Sigmoid colon (tissue), 7 donors: ENCODE data around the gene SMIM38. TPM values are rescaled to one million over a fixed set of nuclear protein-coding genes. Genes with fewer than 3 reads are reported as not detected.

Source experiments
- DNase-seq: peaks from one replicate; pipeline ENCODE4 v3.0.0-alpha.2; 2019
- H3K27ac ChIP-seq, 4 donors: fragments of 200-600 bp; sonication (generic); one replicate each; pipeline ENCODE4 v1.5.1; 2016 to 2019; ENCODE audit warnings: mild to moderate bottlenecking in 1 of 4
- H3K27me3 ChIP-seq, 3 donors: fragments of 200-600 bp; sonication (generic); one replicate each; pipeline ENCODE4 v1.5.1; 2019; ENCODE audit warnings: mild to moderate bottlenecking in 1 of 3
- H3K36me3 ChIP-seq, 4 donors: fragments of 200-600 bp; sonication (generic); one replicate each; pipeline ENCODE4 v1.5.1; 2016 to 2019
- H3K4me1 ChIP-seq, 4 donors: fragments of 200-600 bp; sonication (generic); one replicate each; pipeline ENCODE4 v1.5.1; 2017 to 2019
- H3K4me3 ChIP-seq, 4 donors: fragments of 200-600 bp; sonication (generic); one replicate each; pipeline ENCODE4 v1.5.1; 2017 to 2019; ENCODE audit warnings: mild to moderate bottlenecking in 2 of 4, moderate library complexity in 1 of 4
- H3K9me3 ChIP-seq, 4 donors: fragments of 200-600 bp in 3 of 4; sonication (generic) in 3 of 4; one replicate each; pipeline versions ENCODE4 v1.5.1 to v1.6.1; 2013 to 2019
- EP300 ChIP-seq, 4 donors: sonication (generic); formaldehyde crosslinking; IDR thresholded peaks; one replicate each; pipeline ENCODE4 v1.6.1; 2017; ENCODE audit warnings: antibody characterized with exemption in 4 of 4
- POLR2A ChIP-seq, 2 donors: fragments of 450-650 bp; IDR thresholded peaks; one replicate each; pipeline ENCODE4 v1.6.1; 2016; ENCODE audit warnings: antibody characterized with exemption in 2 of 2, mild to moderate bottlenecking in 2 of 2, moderate library complexity in 2 of 2
- POLR2AphosphoS5 ChIP-seq, 4 donors: sonication (generic); formaldehyde crosslinking; IDR thresholded peaks; one replicate each; pipeline ENCODE4 v1.6.1; 2017; ENCODE audit warnings: antibody characterized with exemption in 4 of 4
- WGBS, 2 donors: extraction: QIAGEN DNeasy Blood & Tissue Kit; methylation state at CpG; one replicate each; pipeline ENCODE4 v1.1.7; 2013; 5-methylcytosine and 5-hydroxymethylcytosine counted together
- intact Hi-C: fragments of 100-400 bp; cut with DNase I; formaldehyde crosslinking; loops from one replicate; pipeline ENCODE4 v1.15.1; 2023
- polyA plus RNA-seq, 3 donors: library from polyadenylated mRNA; stranded (reverse); fragments of 200-250 nt; gene quantifications; one replicate each; pipeline ENCODE4 v1.2.3, GENCODE V29; 2013
- total RNA-seq, 4 donors: library from RNA; depleted of rRNA; stranded (reverse); fragments of >200 nt; gene quantifications; one replicate each; pipeline ENCODE4 v1.1.0, GENCODE V29; 2016
- TF ChIP-seq, protein P1 (sequence below), 4 experiments: fragments of 450-650 bp in 3 of 4; fragments of 200-600 bp in 1 of 4; IDR thresholded peaks; one replicate each; pipeline ENCODE4 v1.5.1; 2016 to 2019; ENCODE audit warnings: antibody characterized with exemption in 4 of 4, mild to moderate bottlenecking in 3 of 4, moderate library complexity in 2 of 4
- donor health status: healthy with polysubstance abuse.
- donor health status: Bipolar disorder and iron deficiency.
- donor health status: healthy.

SMIM38 gene
- total and polyA plus RNA-seq, 7 donors, result 0.19 to 5.4 (median 1.8) TPM; not detected in 2

DNA sequence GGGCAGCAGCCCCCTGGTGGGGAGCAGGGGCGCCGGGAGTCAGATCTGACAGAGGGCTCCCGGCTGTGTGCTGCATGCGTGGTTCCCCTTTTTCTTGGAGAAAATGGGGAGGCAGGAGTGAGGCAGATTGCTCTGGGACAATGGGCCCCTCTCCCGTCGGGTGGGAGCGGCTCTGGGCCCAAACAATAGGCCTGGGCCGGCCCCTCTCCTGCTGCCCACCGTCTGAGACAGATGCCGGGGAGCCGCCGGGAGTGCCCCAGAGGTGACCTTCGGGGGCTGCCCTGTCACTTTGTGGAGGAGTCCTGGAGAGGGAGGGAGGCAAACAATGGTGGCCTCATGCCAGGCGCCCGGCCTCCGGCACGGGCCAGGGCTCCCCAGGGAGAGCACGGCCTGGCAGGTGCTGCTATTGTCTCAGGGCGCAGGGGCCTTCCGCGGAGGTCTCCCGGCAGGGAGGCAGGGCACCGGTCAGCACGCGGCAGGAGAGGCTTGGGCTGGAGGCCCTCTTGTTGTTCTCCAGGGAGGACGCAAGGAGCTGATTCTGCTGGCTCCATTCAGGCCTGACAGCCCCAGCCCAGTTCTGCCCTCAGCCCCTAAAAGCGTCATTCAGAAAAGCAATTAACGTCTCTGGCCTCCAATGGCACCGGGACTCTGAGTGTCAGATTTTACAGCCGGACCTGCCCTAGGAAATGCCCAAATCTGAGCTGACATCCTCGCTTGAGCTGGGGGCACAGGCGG, 44.8 kb downstream of the SMIM38 start:
- intact Hi-C loops, result no loop called here
- Histone ChIP-seq H3K4me3 (no peak overlapping the region), H3K9me3 (no peaks in the 10 kb centered on the region), H3K27me3 (peaks cover 0 to 7% (median 0%) of the 10 kb centered on the region in 3 donors), H3K27ac (no peak overlapping the region), H3K4me1 (no peaks in the 10 kb centered on the region), H3K36me3 (no peaks in the 10 kb centered on the region)
- TF ChIP-seq POLR2AphosphoS5 (IDR thresholded peaks at IDR 0.05) (no peak), POLR2A (IDR thresholded peaks at IDR 0.05) (no peak), EP300 (IDR thresholded peaks at IDR 0.05) (no peak)
- TF ChIP-seq, protein P1, sequence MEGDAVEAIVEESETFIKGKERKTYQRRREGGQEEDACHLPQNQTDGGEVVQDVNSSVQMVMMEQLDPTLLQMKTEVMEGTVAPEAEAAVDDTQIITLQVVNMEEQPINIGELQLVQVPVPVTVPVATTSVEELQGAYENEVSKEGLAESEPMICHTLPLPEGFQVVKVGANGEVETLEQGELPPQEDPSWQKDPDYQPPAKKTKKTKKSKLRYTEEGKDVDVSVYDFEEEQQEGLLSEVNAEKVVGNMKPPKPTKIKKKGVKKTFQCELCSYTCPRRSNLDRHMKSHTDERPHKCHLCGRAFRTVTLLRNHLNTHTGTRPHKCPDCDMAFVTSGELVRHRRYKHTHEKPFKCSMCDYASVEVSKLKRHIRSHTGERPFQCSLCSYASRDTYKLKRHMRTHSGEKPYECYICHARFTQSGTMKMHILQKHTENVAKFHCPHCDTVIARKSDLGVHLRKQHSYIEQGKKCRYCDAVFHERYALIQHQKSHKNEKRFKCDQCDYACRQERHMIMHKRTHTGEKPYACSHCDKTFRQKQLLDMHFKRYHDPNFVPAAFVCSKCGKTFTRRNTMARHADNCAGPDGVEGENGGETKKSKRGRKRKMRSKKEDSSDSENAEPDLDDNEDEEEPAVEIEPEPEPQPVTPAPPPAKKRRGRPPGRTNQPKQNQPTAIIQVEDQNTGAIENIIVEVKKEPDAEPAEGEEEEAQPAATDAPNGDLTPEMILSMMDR (IDR thresholded peaks at IDR 0.05), result no peak
- DNase-seq, result peak; percentile 50
- 54 to 74% methylated on average over 32 of the region's 32 CpGs for WGBS, 2 donors

- Histone ChIP-seq H3K27me3 (peaks cover 0 to 7% (median 0%) of the 10 kb centered on the region in 3 donors), H3K36me3 (no peaks in the 10 kb centered on the region), H3K9me3 (no peaks in the 10 kb centered on the region), H3K4me3 (no peak overlapping the region), H3K4me1 (no peaks in the 10 kb centered on the region), H3K27ac (no peak overlapping the region)
- WGBS, 2 donors, result 94 to 95% methylated on average over 4 of the region's 4 CpGs
- intact Hi-C loops, result no loop called here
- DNase-seq, result no peak
- TF ChIP-seq, protein P1 (IDR thresholded peaks at IDR 0.05), result no peak
- TF ChIP-seq POLR2AphosphoS5 (IDR thresholded peaks at IDR 0.05) (no peak), EP300 (IDR thresholded peaks at IDR 0.05) (no peak), POLR2A (IDR thresholded peaks at IDR 0.05) (no peak)
Measured at GRCh38 chr11:69201066-69201365, 45.3 kb downstream of the SMIM38 start.

GRCh38 chr11:69201764-69202370, 46.1 kb downstream of the SMIM38 start:
- Histone ChIP-seq H3K4me1 (no peaks in the 10 kb centered on the region), H3K4me3 (no peak overlapping the region), H3K27me3 (peaks cover 0 to 7% (median 0%) of the 10 kb centered on the region in 3 donors), H3K9me3 (no peaks in the 10 kb centered on the region), H3K36me3 (no peaks in the 10 kb centered on the region), H3K27ac (no peak overlapping the region)
- 94 to 95% methylated on average over 7 of the region's 7 CpGs for WGBS, 2 donors
- DNase-seq, result peak; percentile 24
- TF ChIP-seq POLR2AphosphoS5 (IDR thresholded peaks at IDR 0.05) (no peak), POLR2A (IDR thresholded peaks at IDR 0.05) (no peak), EP300 (IDR thresholded peaks at IDR 0.05) (no peak)
- TF ChIP-seq, protein P1 (IDR thresholded peaks at IDR 0.05), result no peak
- intact Hi-C loops, result no loop called here

DNA sequence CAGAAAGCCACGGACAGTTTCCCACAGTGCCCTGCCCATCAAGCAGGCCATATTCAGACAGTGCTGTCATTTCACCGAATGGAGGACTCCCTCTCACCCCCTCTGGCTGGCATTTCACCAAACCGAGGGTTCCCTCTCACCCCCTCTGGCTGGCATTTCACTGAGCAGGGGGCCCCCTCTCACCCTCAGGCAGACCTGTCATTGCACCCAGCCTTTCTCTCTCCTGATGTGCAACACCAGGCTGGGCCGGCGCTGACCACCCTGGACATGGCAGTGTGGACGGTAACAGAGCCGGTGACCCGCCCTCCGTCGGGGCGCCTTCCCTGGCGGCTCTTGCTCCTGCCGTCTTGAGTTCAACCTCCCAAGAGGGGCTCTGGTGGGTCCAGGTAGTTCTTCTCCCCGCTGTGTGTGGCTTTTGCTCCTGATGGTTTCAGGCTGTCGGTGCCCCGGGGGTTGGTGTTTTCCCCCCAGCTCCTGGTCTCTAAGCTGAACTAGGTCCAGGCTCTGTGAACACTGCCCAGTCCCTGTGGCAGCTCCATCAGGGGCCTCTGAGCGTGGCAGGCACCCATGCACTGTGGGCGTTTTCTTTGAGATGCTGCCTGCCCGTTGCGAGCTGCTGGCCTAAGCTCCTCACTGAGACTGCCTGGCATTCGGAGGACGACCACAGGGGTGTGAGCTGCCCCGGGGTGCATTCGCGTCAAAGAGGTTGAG, 46.9 kb downstream of the SMIM38 start:
- no peak overlapping the region for H3K27ac ChIP-seq
- peaks cover 0 to 7% (median 0%) of the 10 kb centered on the region in 3 donors for H3K27me3 ChIP-seq
- no peak overlapping the region for H3K4me3 ChIP-seq
- no peak for TF ChIP-seq POLR2AphosphoS5 (IDR thresholded peaks at IDR 0.05)
- no peak for TF ChIP-seq POLR2A (IDR thresholded peaks at IDR 0.05)
- TF ChIP-seq, protein P1 (IDR thresholded peaks at IDR 0.05), result no peak
- no peak for TF ChIP-seq EP300 (IDR thresholded peaks at IDR 0.05)
- no peaks in the 10 kb centered on the region for H3K36me3 ChIP-seq
- H3K4me1 ChIP-seq, result no peaks in the 10 kb centered on the region
- no peaks in the 10 kb centered on the region for H3K9me3 ChIP-seq
- WGBS, 2 donors, result 90 to 92% methylated on average over 25 of the region's 25 CpGs
- intact Hi-C loops, result no loop called here
- DNase-seq, result no peak
